Stimulated activated naive B cell treated with anti-CD40 and anti-IgM and Interleukin-4, amounts not matched to agents 10 μg/mL and 1 μg/mL and 100 μg/mL, for 72 hours (primary cell): ENCODE data around the gene KCTD6.

Source experiments
- ATAC-seq, 2 donors: fragments of 150-1000 bp; cut with Tn5 transposase; replicated peaks; 2 replicates each; pipeline ENCODE4 v1.10.0; 2021; ENCODE audit warnings: moderate library complexity in 1 of 2
- DNase-seq: peaks from one replicate; pipeline ENCODE4 v3.0.0; 2021
- H3K27ac Mint-ChIP-seq: one replicate; pipeline ENCODE4 v1.8.0; 2022; ENCODE audit warnings: mild to moderate bottlenecking, mixed read lengths
- H3K27me3 Mint-ChIP-seq, 2 donors: one replicate each; pipeline ENCODE4 v1.8.0; 2022; ENCODE audit warnings: mixed read lengths in 2 of 2
- H3K36me3 Mint-ChIP-seq, 2 donors: one replicate each; pipeline ENCODE4 v1.8.0; 2022; ENCODE audit warnings: mixed read lengths in 2 of 2, mild to moderate bottlenecking in 1 of 2
- H3K4me1 Mint-ChIP-seq, 2 donors: one replicate each; pipeline ENCODE4 v1.8.0; 2022; ENCODE audit warnings: mixed read lengths in 2 of 2, mild to moderate bottlenecking in 1 of 2
- H3K4me3 Mint-ChIP-seq, 2 donors: one replicate each; pipeline ENCODE4 v1.8.0; 2022; ENCODE audit warnings: mild to moderate bottlenecking in 2 of 2, mixed read lengths in 2 of 2, moderate library complexity in 1 of 2
- H3K9me3 Mint-ChIP-seq, 2 donors: one replicate each; pipeline ENCODE4 v1.8.0; 2022; ENCODE audit warnings: mixed read lengths in 2 of 2, mild to moderate bottlenecking in 1 of 2

KCTD6 gene

GRCh38 chr3:58496206-58496857 lies 4.4 kb downstream of the KCTD6 start:
- no peak for DNase-seq
- Mint-ChIP-seq H3K9me3 (no peaks in the 10 kb centered on the region), H3K4me3 (no peak overlapping the region), H3K4me1 (peaks cover 30 to 60% of the 10 kb centered on the region in 2 donors), H3K27me3 (no peaks in the 10 kb centered on the region), H3K27ac (no peak overlapping the region), H3K36me3 (peaks cover 10 to 13% of the 10 kb centered on the region in 2 donors)
- ATAC-seq, result no peak

DNA sequence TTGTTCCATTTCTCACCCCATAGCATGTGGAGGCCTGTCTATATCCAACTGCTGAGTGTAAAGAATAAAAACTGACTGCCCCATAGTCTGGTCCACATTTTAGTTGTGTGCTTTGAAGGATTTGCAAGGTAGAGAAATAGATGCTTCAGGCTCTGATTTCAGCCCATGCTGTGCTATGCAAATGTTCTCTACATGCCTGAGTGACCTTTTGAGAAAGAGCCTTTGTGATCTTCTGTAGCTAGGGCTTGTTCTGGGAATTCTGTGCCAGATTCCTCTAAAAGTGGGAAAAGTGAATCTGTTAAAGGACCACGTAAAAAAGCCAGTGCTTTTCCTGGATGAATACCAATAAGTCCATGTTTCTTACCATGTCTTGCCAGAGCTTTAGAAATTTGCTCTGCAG lies 5.2 kb downstream of the KCTD6 start:
- no peak overlapping the region for H3K27ac Mint-ChIP-seq
- H3K27me3 Mint-ChIP-seq, result no peaks in the 10 kb centered on the region
- no peaks in the 10 kb centered on the region for H3K9me3 Mint-ChIP-seq
- H3K4me1 Mint-ChIP-seq, result peaks cover 27 to 57% of the 10 kb centered on the region in 2 donors
- H3K36me3 Mint-ChIP-seq, result peaks cover 12 to 14% of the 10 kb centered on the region in 2 donors
- DNase-seq (no peak), ATAC-seq (no peak)
- H3K4me3 Mint-ChIP-seq, result no peak overlapping the region

DNA sequence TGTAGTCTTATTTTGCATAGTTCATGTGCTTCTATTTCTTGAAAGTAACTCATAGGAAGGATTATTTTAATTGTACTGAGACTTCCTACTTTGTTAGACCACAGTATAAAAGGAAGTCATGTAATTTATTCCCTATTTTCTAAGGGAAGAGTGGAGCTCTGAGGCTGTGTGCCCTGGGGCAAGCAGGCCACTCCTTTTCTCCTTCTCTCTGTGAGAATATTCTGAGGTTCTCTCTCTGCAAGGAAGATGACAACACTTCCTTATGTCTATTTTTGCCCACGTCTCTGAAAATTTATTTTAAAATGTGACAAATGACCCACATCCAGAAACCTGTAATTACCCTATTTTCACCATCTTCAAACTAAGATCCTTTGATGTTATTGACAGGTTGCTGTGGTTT lies 11.0 kb downstream of the KCTD6 start:
- peaks cover 12 to 13% of the 10 kb centered on the region in 2 donors for H3K36me3 Mint-ChIP-seq
- peaks cover 4 to 5% of the 10 kb centered on the region in 2 donors for H3K4me1 Mint-ChIP-seq
- H3K27ac Mint-ChIP-seq, result no peak overlapping the region
- H3K27me3 Mint-ChIP-seq, result no peaks in the 10 kb centered on the region
- ATAC-seq (no peak), DNase-seq (no peak)
- no peaks in the 10 kb centered on the region for H3K9me3 Mint-ChIP-seq
- no peak overlapping the region for H3K4me3 Mint-ChIP-seq

DNA sequence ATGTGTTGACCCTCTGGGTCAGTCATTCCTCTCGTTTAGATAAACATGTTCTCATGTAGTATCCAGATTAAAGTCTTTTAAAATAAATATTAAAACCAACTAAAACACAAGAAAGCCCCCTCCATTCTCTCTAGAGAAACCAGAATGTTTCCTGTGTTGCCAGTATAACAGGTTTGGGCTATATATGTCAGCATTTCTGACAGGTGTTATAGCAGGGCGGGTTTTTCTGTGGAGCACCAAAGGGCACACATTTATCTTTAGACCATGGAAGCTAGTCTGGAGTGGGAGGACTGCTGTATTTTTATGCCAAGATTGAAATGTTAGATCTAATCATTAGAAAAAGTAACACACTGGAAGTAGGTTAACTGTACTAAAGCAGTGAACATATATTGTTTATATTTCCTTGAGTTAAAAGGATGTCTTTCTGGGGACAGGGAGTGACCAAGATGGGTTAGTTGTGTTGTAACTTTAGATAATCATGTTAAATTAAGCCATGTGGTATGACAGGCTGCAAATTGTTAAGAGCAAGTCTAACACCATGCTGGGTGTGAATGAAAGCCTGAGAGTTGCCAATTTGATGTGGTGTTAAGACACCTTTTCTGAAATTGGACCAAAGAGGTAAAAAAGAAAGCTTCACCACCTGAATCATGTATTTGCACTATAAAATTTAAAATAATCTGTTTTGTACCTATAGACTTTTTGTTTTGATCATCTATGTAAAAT lies 15.6 kb downstream of the KCTD6 start:
- no peak for DNase-seq
- Mint-ChIP-seq H3K4me3 (no peak overlapping the region), H3K36me3 (peaks cover 0 to 1% of the 10 kb centered on the region in 2 donors), H3K9me3 (no peaks in the 10 kb centered on the region), H3K4me1 (peaks cover 0 to 2% of the 10 kb centered on the region in 2 donors), H3K27ac (no peak overlapping the region), H3K27me3 (no peaks in the 10 kb centered on the region)
- ATAC-seq, result no peak

- Mint-ChIP-seq H3K27me3 (no peaks in the 10 kb centered on the region), H3K9me3 (no peaks in the 10 kb centered on the region), H3K27ac (no peak overlapping the region), H3K4me1 (peaks cover 0 to 2% of the 10 kb centered on the region in 2 donors), H3K4me3 (no peak overlapping the region), H3K36me3 (peaks cover 0 to 1% of the 10 kb centered on the region in 2 donors)
- no peak for ATAC-seq
- no peak for DNase-seq
Measured at GRCh38 chr3:58508437-58508836, 16.5 kb downstream of the KCTD6 start.

DNA sequence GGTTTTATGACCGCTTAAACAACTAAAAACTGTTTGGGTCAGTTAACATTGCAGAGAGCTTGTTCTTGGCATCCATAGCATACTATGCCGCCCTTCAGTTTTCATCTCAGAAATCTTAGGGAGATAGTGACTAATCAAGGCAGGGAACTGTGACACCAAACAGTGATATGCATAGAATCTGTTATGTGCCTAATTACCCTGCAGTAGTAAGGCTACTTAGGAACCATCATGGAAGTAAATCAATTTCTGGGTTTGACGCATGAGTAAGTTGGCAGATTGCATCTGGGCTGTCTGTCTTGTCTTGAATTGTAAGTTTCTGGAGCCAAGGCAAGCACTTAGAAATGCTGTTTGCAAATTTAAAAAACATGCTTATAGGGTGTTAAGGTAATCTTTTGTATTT lies 22.5 kb downstream of the KCTD6 start:
- ATAC-seq (no peak), DNase-seq (no peak)
- no peaks in the 10 kb centered on the region for H3K9me3 Mint-ChIP-seq
- H3K36me3 Mint-ChIP-seq, result no peaks in the 10 kb centered on the region
- H3K4me1 Mint-ChIP-seq, result no peaks in the 10 kb centered on the region
- H3K4me3 Mint-ChIP-seq, result no peak overlapping the region
- no peak overlapping the region for H3K27ac Mint-ChIP-seq
- H3K27me3 Mint-ChIP-seq, result no peaks in the 10 kb centered on the region

- H3K27ac Mint-ChIP-seq, result no peak overlapping the region
- DNase-seq, result no peak
- H3K9me3 Mint-ChIP-seq, result no peaks in the 10 kb centered on the region
- no peak for ATAC-seq
- H3K36me3 Mint-ChIP-seq, result no peaks in the 10 kb centered on the region
- no peak overlapping the region for H3K4me3 Mint-ChIP-seq
- no peaks in the 10 kb centered on the region for H3K4me1 Mint-ChIP-seq
- H3K27me3 Mint-ChIP-seq, result no peaks in the 10 kb centered on the region
Measured at GRCh38 chr3:58518291-58518789, 26.4 kb downstream of the KCTD6 start.

GRCh38 chr3:58519668-58520402 lies 27.9 kb downstream of the KCTD6 start:
- Mint-ChIP-seq H3K27me3 (no peaks in the 10 kb centered on the region), H3K4me3 (no peak overlapping the region), H3K9me3 (no peaks in the 10 kb centered on the region), H3K4me1 (no peaks in the 10 kb centered on the region), H3K27ac (no peak overlapping the region), H3K36me3 (no peaks in the 10 kb centered on the region)
- DNase-seq (no peak), ATAC-seq (no peak)

DNA sequence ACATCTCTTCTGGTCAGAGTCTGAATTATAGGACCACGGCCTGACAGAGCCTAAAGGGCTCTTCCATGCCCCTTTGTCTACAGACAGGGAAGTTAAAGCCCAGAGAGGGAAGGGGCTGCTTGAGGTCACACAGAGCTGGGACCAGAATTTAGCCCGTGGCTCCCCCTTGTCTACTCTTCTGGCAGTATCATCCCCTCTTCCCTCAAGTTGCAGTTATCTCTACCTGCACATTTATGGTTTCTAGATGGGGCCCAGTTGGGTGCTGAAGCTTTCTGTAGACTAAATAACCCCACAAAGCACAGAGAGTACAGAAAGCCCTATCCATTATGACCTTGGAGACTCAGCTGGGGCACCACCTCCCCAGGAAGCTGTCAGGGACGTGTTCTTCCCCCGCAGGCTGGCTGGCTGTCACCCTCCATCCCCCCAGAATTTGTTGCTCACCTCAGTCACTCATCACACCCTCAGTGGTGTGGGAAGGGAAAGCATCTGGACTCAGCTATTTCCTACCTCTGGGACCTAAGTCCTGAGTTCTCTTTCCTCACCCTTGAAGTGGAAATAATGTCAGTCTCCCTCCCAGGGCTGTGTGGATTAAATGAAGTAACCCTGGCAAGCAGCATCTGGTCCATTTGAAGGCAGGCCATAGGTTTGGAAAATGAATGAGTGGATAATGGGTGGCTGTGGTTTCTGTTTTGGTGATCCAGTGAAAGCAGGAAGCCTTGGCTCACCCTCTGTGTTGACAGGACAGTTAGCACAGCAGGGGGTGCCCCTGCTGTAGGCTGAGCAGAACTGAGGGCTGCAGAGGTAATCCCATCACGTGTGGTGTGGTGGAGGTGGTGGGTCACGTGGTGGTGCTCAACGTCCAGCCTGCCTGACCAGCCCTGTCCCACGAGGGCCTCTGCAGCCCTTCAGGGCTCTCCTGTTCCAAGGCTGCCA lies 28.8 kb downstream of the KCTD6 start:
- Mint-ChIP-seq H3K4me1 (peaks cover 0 to 3% of the 10 kb centered on the region in 2 donors), H3K36me3 (no peaks in the 10 kb centered on the region), H3K27ac (no peak overlapping the region), H3K9me3 (no peaks in the 10 kb centered on the region), H3K27me3 (no peaks in the 10 kb centered on the region), H3K4me3 (no peak overlapping the region)
- peak in 1 of 2 donors; percentile 29 for ATAC-seq
- DNase-seq, result no peak

GRCh38 chr3:58521336-58521670 lies 29.4 kb downstream of the KCTD6 start:
- ATAC-seq, result no peak
- no peaks in the 10 kb centered on the region for H3K27me3 Mint-ChIP-seq
- no peak overlapping the region for H3K27ac Mint-ChIP-seq
- peaks cover 0 to 3% of the 10 kb centered on the region in 2 donors for H3K4me1 Mint-ChIP-seq
- no peaks in the 10 kb centered on the region for H3K9me3 Mint-ChIP-seq
- DNase-seq, result no peak
- no peaks in the 10 kb centered on the region for H3K36me3 Mint-ChIP-seq
- H3K4me3 Mint-ChIP-seq, result no peak overlapping the region

- no peak overlapping the region for H3K27ac Mint-ChIP-seq
- ATAC-seq, result no peak
- H3K4me1 Mint-ChIP-seq, result peaks cover 0 to 3% of the 10 kb centered on the region in 2 donors
Measured at GRCh38 chr3:58521917-58522631, 30.2 kb downstream of the KCTD6 start.

GRCh38 chr3:58522759-58523425 lies 31.0 kb downstream of the KCTD6 start:
- DNase-seq (no peak), ATAC-seq (no peak)
- Mint-ChIP-seq H3K4me3 (no peak overlapping the region), H3K36me3 (no peaks in the 10 kb centered on the region), H3K27ac (no peak overlapping the region), H3K9me3 (no peaks in the 10 kb centered on the region), H3K27me3 (no peaks in the 10 kb centered on the region), H3K4me1 (peaks cover 0 to 3% of the 10 kb centered on the region in 2 donors)

More at GRCh38 chr3:58521917-58522631, 30.2 kb downstream of the KCTD6 start:
- H3K9me3 Mint-ChIP-seq, result no peaks in the 10 kb centered on the region
- no peak overlapping the region for H3K4me3 Mint-ChIP-seq
- H3K27me3 Mint-ChIP-seq, result no peaks in the 10 kb centered on the region
- no peak for DNase-seq
- no peaks in the 10 kb centered on the region for H3K36me3 Mint-ChIP-seq

- H3K4me1 Mint-ChIP-seq, result peaks cover 0 to 3% of the 10 kb centered on the region in 2 donors
- no peak overlapping the region for H3K4me3 Mint-ChIP-seq
- H3K9me3 Mint-ChIP-seq, result no peaks in the 10 kb centered on the region
- DNase-seq (no peak), ATAC-seq (no peak)
- no peaks in the 10 kb centered on the region for H3K36me3 Mint-ChIP-seq
- no peaks in the 10 kb centered on the region for H3K27me3 Mint-ChIP-seq
- no peak overlapping the region for H3K27ac Mint-ChIP-seq
Measured at GRCh38 chr3:58524326-58524888, 32.5 kb downstream of the KCTD6 start.
